Stomach (tissue), 9 donors: ENCODE results near the gene WDR17. TPM values are rescaled to one million over a fixed set of nuclear protein-coding genes. Genes with fewer than 3 reads are reported as not detected.
A peak's percentile ranks its signal among the peaks of the same experiment; 100 is the strongest.

Experiments
- DNase-seq, 2 donors: peaks; one replicate each; pipeline versions ENCODE4 v3.0.0 to v3.0.0-alpha.2; 2013 to 2019
- H3K27ac ChIP-seq, 5 donors: fragments of 200-600 bp in 4 of 5; sonication (generic) in 4 of 5; one replicate each; pipeline ENCODE4 v1.5.1; 2013 to 2019; ENCODE audit warnings: mild to moderate bottlenecking in 1 of 5, moderate library complexity in 1 of 5
- H3K27me3 ChIP-seq, 3 donors: fragments of 200-600 bp; sonication (generic); one replicate each; pipeline ENCODE4 v1.5.1; 2017 to 2019; ENCODE audit warnings: mixed run types in 1 of 3
- H3K36me3 ChIP-seq, 4 donors: fragments of 200-600 bp; sonication (generic); 1 replicate in 3 of 4; 2 replicates in 1 of 4; pipeline ENCODE4 v1.5.1; 2016 to 2019
- H3K4me1 ChIP-seq, 4 donors: fragments of 200-600 bp; sonication (generic); one replicate each; pipeline ENCODE4 v1.5.1; 2016 to 2019
- H3K4me3 ChIP-seq, 4 donors: fragments of 200-600 bp; sonication (generic) in 3 of 4; one replicate each; pipeline ENCODE4 v1.5.1; 2016 to 2019; ENCODE audit warnings: mild to moderate bottlenecking in 1 of 4
- H3K9me3 ChIP-seq, 4 donors: fragments of 200-600 bp; sonication (generic); one replicate each; pipeline ENCODE4 v1.5.1; 2016 to 2019
- CTCF ChIP-seq, 7 experiments: fragments of 450-650 bp in 4 of 7; fragments of 200-600 bp in 3 of 7; sonication (generic) in 3 of 7; IDR thresholded peaks; one replicate each; pipeline ENCODE4 v1.5.1; 2016 to 2019; ENCODE audit warnings: antibody characterized with exemption in 7 of 7, control low read depth in 2 of 7, mild to moderate bottlenecking in 1 of 7
- EP300 ChIP-seq: sonication (generic); formaldehyde crosslinking; IDR thresholded peaks from one replicate; pipeline ENCODE4 v1.6.1; 2017; ENCODE audit warnings: antibody characterized with exemption
- POLR2A ChIP-seq, 4 donors: fragments of 450-650 bp; IDR thresholded peaks; one replicate each; pipeline ENCODE4 v1.6.1; 2016; ENCODE audit warnings: antibody characterized with exemption in 4 of 4, control low read depth in 2 of 4, mild to moderate bottlenecking in 1 of 4, moderate library complexity in 1 of 4
- POLR2AphosphoS5 ChIP-seq, 3 donors: sonication (generic); formaldehyde crosslinking; IDR thresholded peaks; one replicate each; pipeline ENCODE4 v1.6.1; 2016; ENCODE audit warnings: antibody characterized with exemption in 3 of 3
- WGBS, 5 donors: extraction: QIAGEN DNeasy Blood & Tissue Kit in 3 of 5; methylation state at CpG; one replicate each; pipeline versions ENCODE4 v1.1.5 to v1.1.7; 2013 to 2018; 5-methylcytosine and 5-hydroxymethylcytosine counted together
- intact Hi-C: fragments of 100-400 bp; cut with DNase I; formaldehyde crosslinking; loops from one replicate; pipeline ENCODE4 v1.15.1; 2023; ENCODE audit warnings: low total_unique reads
- polyA plus RNA-seq, 3 donors: library from polyadenylated mRNA; stranded (reverse); fragments of 200-250 nt; gene quantifications; one replicate each; pipeline ENCODE4 v1.2.3, GENCODE V29; 2013
- total RNA-seq, 5 donors: library from RNA; depleted of rRNA; stranded (reverse); fragments of >200 nt; gene quantifications; one replicate each; pipeline versions ENCODE4 v1.1.0 to v1.2.3, GENCODE V29; 2014 to 2016
- donor health status: healthy with polysubstance abuse.
- donor health status: Bipolar disorder and iron deficiency.
- donor health status: healthy.

Gene WDR17
- total and polyA plus RNA-seq, 8 donors = 0.31 to 6.6 (median 1.8) TPM; not detected in 1

DNA sequence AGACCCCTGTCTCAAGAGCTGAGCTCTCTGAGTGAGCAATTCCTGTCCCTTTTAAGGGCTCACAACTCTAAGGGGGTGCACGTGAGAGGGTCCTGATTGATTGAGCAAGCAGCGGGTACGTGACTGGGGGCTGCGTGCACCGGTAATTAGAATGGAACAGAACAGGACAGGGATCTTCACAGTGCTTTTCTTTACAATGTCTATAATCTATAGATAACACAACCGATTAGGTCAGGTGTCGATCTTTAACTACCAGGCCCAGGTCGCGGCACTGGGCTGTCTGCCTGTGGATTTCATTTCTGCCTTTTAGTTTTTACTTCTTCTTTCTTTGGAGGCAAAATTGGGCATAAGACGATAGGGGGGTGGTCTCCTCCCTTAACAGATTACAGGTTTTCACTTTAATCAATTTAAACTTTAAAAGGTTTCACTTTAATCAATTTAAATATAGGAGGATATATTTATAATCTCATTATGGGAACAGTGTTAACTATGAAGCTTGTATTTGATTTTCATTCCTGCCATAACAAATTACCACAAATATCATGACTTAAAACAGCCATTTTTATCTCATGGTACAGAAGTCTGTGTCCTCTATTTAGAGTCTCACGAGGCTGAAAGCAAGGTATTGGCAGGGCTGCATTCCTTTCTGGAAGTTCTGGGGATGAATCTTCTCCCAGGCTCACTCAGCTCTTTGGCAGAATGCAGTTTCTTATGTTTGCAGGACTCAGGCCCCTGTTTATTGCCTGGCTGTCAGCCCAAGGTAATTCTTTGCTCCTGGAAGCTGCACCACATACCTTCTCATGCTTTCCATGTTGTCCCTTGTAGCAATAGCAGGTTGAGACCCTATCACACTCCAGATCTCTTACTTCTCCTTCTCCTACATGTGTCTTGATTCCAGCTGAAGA, 124.5 kb downstream of the WDR17 start:
- WGBS, 5 donors = 65 to 74% (median 70%) methylated on average over 11 of the region's 11 CpGs

DNA sequence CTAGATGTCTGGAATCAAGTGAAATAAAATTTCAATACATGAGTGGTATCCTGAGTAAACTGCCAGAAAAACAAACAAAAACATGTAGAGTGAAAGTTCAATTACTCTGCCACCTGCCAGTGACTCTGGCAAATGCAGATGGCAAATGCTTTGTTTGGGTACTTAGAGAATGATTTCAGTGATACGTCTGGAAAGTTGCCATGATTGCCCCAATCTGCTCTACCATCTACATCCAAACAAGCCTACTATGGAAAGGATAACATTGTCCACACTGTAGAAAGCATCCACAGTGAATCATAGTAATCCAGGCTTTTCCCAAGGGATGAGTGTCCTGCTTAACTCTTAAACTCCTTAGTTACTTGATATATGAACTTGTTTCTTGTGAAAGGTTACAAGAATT, 126.3 kb downstream of the WDR17 start:
- 8 to 18% (median 14%) methylated on average over 1 of the region's 1 CpG for WGBS, 5 donors
- H3K36me3 ChIP-seq = no peaks in the 10 kb centered on the region
- DNase-seq = peak in 1 of 2 donors; percentile 23
- intact Hi-C loops = no loop called here
- H3K27me3 ChIP-seq = no peaks in the 10 kb centered on the region
- no peaks in the 10 kb centered on the region for H3K9me3 ChIP-seq
- peaks cover 3 to 50% (median 23%) of the 10 kb centered on the region in 4 donors for H3K4me1 ChIP-seq
- H3K4me3 ChIP-seq = no peak overlapping the region
- H3K27ac ChIP-seq = peak overlapping the region in 2 of 5 donors; percentile 2 to 44
- TF ChIP-seq EP300 (no peak), POLR2A (IDR thresholded peaks at IDR 0.05) (no peak), CTCF (IDR thresholded peaks at IDR 0.05) (no peak), POLR2AphosphoS5 (IDR thresholded peaks at IDR 0.05) (no peak)

More for the DNA sequence above, 124.5 kb downstream of the WDR17 start:
- intact Hi-C loops = no loop called here
- no peaks in the 10 kb centered on the region for H3K36me3 ChIP-seq
- no peak for DNase-seq
- H3K27ac ChIP-seq = peak overlapping the region in 1 of 5 donors; percentile 45
- peaks cover 3 to 53% (median 17%) of the 10 kb centered on the region in 4 donors for H3K4me1 ChIP-seq
- no peak overlapping the region for H3K4me3 ChIP-seq
- no peaks in the 10 kb centered on the region for H3K9me3 ChIP-seq
- TF ChIP-seq EP300 (no peak), CTCF (IDR thresholded peaks at IDR 0.05) (no peak), POLR2AphosphoS5 (IDR thresholded peaks at IDR 0.05) (no peak), POLR2A (IDR thresholded peaks at IDR 0.05) (no peak)
- H3K27me3 ChIP-seq = no peaks in the 10 kb centered on the region

- peak in 1 of 2 donors; percentile 23 for DNase-seq
- H3K27me3 ChIP-seq = no peaks in the 10 kb centered on the region
- H3K27ac ChIP-seq = peak overlapping the region in 2 of 5 donors; percentile 44 to 88
- WGBS, 5 donors = 12 to 20% (median 12%) methylated on average over 4 of the region's 4 CpGs
- no peaks in the 10 kb centered on the region for H3K9me3 ChIP-seq
- no peaks in the 10 kb centered on the region for H3K36me3 ChIP-seq
- no peak overlapping the region for H3K4me3 ChIP-seq
- intact Hi-C loops = no loop called here
- TF ChIP-seq POLR2AphosphoS5 (IDR thresholded peaks at IDR 0.05) = peak in 2 of 3 donors; percentile 6 to 40
- no peak for TF ChIP-seq CTCF (IDR thresholded peaks at IDR 0.05)
- H3K4me1 ChIP-seq = peaks cover 3 to 43% (median 23%) of the 10 kb centered on the region in 4 donors
These were observed 127.5 kb downstream of the WDR17 start for GRCh38 chr4:176193126-176193525.

DNA sequence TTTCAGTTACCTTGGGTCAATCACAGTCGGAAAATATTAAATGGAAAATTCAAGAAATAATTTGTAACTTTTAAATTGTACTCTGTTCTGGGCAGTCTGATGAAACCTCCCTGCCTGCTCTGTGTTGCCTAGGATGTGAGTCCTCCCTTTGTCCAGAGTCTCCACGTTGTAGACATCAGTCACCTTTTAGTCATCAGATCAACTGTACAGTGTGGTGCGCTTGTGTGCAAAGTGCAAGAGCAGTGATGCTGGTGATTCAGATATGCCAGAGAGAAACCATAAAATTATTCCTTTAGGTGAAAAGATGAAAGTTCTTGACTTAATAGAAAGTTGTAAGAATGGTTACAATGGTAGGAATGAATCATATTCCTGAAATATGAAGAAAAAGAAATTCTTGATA, 128.3 kb downstream of the WDR17 start:
- H3K27ac ChIP-seq = peak overlapping the region in 2 of 5 donors; percentile 29 to 88
- H3K4me1 ChIP-seq = peaks cover 3 to 43% (median 23%) of the 10 kb centered on the region in 4 donors
- no peak for DNase-seq
- 49 to 61% (median 61%) methylated on average over 3 of the region's 3 CpGs for WGBS, 5 donors
- no peaks in the 10 kb centered on the region for H3K36me3 ChIP-seq
- no peaks in the 10 kb centered on the region for H3K27me3 ChIP-seq
- H3K9me3 ChIP-seq = no peaks in the 10 kb centered on the region
- H3K4me3 ChIP-seq = no peak overlapping the region
- intact Hi-C loops = no loop called here
- TF ChIP-seq POLR2A (IDR thresholded peaks at IDR 0.05) = no peak
- TF ChIP-seq CTCF (IDR thresholded peaks at IDR 0.05) = no peak
- no peak for TF ChIP-seq POLR2AphosphoS5 (IDR thresholded peaks at IDR 0.05)
- no peak for TF ChIP-seq EP300
